H4 (cell line): Measurements from ENCODE around the gene CORO2B. TPM values are rescaled to one million over a fixed set of nuclear protein-coding genes. Genes with fewer than 3 reads are reported as not detected.
"Not testable (repeated sequence)": the region's sequence is repeated elsewhere in the genome, so short reads cannot be mapped to it uniquely, and the experiment has no call there.

Experiments used
- DNase-seq: peaks from one replicate; pipeline ENCODE4 v3.0.0-alpha.2; 2015; ENCODE audit warnings: low spot score
- total RNA-seq: library from RNA; depleted of rRNA; stranded (reverse); fragments of >200 nt; shearing (Covaris generic); gene quantifications from 2 replicates; pipeline ENCODE4 v1.2.3, GENCODE V29; 2014

CORO2B gene
- total RNA-seq, 1 experiment from 2014 or later: 0.64 TPM

DNA sequence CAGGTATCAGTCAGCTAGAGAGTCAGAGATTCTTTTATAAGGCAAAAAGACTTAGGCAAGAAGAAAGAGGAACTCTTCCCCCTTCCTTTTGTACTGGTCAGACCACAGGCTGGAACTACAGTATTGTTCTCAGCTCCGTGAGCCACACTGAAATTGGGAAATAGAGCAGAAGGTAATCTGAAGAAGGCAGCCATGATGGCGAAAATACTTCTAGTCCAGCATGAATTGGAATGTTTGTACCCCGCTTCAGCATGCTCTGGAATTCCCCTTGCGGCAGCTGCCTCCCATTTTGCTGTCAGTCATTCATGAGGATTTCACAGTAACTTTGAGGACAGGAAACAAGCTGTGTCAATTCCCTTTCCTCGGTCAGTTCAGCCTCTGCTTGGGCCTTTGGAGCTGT is 96.2 kb downstream of the CORO2B start:
- DNase-seq: no peak

DNA sequence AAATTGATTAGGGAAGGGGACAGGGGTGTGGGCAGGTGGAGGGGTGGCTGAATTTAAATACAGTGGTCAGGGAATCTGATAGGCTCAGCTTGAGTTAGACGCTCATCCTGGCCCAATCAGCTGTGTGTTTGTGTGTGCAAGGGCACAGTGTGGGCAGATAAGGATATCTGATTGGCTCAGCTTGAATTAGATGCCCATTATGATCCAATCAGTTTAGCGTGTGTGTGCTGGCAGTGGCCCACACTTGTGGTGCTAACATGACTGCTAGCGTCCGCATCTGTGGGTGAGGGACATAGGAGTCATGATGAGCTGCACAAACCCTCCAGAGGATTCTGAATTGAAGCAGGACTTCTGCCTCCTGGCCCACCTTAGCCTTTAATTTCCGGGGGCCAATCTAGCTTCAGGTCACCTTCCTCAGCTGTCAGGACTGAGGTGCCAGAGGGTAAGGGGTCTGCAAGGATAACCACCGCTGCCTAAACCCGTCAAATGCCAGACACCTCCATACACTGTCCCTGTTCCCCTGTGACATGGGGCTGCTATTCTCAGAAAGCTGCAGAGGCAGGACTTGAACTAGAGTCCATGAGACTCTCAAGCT is 97.3 kb downstream of the CORO2B start:
- DNase-seq: no peak

DNA sequence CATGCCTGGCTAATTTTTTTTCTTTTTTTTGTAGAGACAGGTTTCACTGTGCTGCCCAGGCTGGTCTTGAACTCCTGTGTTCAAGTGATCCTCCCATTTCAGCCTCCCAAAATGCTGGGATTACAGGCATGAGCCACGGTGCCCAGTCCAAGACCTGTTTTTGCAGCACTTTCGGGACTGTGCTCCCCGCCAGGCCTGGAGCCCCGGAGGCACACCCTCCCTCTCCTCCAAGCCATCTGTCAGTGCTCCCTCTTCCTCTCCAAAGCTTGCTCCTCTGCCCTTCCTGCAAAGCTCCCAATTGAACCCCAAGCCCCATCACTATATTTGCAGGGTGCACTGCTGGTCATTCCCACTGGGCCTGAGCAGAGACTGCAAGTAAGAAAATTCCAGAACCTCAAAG is 98.1 kb downstream of the CORO2B start:
- DNase-seq: no peak

DNA sequence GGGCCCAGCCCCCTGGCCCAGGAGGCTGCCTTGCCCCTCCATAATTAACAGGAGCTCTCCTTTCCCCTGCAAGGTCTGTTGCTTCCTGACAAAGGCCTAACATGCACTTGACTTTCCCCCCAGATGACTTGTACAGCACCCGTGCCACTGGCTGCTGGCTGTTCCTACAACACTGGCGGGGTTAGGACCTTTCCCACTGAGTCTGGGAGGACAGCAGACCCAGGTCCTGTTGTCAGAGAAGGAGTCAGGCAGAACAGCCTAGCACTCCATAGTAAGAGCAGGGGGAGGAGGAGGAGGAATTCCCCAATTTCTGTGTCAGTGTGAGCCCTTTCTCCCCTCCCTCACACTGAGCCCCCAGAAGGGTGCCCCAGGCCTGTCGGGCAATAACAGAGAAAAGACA is 99.2 kb downstream of the CORO2B start:
- no peak for DNase-seq

DNA sequence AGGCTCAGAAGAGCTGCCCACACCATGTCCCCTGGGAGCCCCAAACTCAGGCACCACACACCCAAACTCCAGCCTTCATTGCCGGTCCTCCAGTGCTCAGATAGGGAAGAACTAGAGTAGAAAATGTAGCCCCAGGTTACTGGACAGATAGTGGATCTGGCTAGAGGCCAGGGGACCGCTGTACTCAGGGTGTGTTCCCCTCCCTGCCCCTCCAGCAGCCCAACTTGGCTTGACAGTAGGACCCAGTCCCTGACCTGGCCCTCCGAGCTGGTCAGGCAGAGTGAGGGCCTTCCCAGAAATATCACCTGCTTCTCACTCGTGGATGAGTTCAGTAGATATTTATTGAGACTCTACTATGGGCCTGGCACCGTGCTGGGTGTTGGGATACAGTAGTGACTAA is 100.0 kb downstream of the CORO2B start:
- no peak for DNase-seq

DNA sequence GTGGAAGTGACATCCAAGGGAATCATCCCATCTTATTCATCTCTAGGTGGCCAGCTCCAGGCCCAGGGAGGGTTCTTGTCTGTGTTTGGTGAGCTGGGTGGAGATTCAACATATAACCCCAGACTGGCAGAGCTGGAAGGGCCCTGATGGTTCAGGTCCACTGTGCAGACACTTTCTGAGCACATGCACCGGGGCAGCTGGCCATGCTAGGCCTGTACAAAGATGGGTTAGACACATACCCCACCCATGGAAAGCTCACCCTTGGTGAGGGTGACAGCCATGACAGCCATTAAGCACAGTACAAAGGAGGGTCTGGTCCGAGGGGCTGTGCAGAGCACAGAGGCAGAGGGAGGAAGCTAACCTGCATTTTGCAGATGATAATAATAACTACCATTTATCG is 100.4 kb downstream of the CORO2B start:
- DNase-seq: no peak

DNA sequence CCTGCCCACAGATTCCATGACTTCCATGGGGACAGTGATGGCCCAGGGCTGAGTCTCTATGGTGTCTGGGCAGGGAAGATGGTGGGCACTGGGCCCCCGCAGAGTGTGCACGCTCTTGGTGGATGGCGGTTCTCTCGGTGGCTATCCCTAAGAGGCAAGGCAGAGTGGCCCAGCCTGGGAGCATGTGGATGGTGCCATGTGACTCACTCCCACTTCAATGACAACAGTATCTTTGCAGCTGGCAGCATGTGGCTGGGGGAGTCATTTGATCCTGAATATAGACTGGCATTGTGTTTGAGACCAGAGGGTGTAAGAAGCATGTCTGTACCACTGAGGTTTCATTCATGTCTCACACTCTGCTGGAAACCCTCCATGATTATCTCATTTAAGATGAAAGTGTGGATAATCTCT is 101.2 kb downstream of the CORO2B start:
- DNase-seq: no peak

DNA sequence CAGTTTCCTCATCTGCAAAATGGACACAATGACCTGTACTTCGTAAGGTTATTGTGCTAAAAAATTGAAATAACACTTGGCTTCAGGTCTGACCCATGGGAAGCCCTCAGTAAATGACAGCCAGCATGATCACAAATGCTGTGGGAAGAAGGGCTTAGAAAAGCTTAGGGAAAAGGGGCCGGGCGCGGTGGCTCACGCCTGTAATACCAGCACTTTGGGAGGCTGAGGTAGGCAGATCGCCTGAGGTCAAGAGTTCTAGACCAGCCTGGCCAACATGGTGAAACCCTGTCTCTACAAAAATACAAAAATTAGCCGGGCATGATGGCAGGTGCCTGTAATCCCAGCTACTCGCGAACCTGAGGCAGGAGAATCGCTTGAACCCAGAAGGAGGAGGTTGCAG is 102.0 kb downstream of the CORO2B start:
- not testable (repeated sequence) for DNase-seq

DNA sequence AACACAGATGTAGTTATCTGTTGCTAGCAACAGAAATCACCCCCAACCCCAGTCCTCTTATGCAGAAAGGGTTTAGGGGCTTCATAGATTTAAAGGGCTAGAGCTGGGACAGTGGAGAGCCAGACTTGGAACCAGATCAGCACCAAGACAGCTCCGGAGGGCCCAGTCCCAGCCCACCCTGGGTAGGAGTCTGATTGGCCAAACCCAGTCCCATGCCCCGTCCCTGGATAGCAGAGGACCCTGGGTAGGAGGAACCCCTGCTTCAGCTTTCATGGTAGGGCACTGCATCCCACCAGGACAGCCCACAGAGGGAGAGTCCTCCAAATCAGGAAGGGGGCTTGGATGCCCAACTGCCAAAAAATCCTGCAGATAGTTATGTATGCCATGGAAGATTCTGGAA is 103.0 kb downstream of the CORO2B start:
- DNase-seq: no peak

DNA sequence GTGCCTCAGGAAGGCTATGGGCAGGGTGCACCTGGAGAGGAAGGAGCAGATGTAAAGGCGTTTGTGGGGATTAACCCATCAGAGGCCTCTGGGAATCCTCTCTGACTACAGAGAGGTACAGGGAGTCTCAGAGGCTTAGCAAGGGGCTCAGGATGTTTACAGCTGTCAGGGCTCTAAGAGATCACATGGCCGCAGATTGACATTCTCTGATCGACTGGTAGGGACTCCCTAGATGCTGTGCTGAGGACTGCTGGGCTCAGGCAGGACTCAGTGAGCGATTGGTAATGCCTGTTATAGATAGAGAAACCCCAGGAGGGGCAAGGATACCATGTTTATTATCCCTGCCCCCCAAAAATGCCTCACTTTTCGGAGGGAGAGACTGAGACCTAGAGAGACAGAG is 103.5 kb downstream of the CORO2B start:
- no peak for DNase-seq

DNA sequence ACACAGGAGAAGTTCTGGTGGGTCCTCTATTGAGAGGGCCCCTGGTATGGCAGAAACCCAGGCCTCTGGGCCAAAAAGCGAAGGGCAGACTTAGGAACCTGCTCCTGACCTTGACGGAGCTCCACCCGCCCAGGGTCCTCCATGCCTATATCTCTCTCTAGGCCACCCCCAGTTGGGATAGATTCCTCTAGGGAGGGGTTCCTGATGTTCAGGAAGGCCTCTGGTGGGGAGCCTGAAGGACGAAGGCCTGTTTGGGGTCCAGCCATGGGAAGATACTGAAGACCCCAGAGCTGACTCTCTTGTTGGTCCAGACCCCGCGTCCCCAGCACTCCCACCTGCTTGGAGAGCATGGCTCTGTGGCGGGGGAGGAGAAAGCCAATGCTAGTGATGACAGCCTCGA is 104.2 kb downstream of the CORO2B start:
- DNase-seq: no peak

DNA sequence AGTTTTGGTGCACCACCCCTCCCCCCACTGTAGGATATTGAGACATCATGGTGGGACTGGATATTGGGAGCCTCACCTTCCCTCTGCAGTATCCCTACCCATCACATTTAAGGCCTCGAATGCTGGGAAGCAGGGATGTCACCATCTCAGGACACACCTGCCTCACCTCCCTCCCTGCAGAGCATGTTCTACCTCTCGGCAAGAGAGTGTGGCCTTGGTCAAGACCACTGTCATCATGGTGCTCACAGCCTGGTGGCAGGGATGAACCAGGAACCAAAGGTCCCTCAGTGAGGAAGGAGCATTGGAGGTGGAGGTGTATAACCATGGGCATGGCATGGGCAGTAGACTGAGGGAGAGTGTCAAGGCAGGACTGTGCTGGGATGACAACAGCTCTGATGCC is 104.8 kb downstream of the CORO2B start:
- DNase-seq: no peak

DNA sequence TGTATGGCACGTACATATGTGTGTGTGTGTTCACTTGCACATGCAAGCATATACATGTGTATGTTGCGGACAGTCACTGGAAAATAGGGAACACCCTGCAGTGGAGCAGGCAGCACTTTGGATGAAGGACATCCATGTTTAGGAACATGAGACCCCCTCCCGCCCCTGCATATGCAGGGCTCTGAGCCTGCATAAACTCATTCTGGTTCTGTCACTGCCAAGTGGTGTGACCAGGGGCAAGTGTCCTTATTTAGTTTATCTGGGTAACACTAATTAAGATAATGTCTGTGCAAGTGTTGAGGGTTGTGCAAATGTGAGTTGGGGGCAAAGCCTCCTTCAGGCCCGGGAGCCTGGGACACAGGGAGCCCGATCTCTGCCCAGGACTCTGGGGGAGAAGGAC is 105.7 kb downstream of the CORO2B start:
- no peak for DNase-seq

DNA sequence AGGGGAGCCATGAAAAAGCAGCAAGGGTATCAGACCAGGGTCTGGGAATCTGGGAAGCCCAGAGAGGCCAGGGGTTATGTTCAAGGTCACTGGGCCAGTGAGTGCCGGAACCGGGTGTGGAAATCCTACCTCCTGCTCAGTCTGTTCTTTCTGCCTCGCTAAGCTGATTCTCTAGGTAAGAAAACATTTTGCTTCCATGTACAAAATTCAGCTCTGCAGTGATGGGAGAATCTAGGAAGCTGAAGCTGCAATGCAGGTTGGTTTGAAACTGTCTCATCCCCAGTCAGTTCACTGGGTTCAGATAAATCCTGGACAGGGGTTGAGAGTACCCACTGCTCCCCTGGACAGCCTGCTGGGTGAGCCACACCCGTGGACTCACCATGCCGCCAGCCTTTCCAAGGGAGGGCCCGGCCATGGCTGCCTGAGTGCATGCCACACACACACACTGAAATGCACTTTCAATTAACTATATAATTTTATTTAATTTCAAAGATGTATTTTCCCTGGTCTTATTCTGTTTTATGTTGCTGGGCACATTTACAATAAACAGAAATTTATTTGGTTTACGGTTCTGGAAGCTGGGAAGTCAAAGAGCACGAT is 108.4 kb downstream of the CORO2B start:
- DNase-seq: no peak

DNA sequence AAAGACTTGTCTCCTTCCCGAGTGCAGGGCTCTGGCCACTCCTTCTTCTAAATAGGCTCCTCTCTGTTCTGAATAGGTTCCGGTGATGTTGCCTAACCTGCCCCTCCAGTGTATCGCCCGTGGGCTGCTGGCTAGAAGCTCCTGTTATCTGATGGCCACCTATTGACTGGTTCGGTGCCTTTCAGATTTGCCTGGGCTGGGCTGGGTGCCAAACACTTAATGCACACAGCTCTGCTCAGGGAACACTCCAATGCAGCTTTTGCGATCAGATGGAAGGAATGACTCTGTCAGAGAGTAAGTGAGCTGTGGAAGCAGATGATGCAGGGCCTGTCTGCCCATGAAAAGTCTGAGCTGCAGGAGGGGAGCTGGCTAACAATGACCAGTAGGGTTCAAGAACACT is 112.9 kb downstream of the CORO2B start:
- no peak for DNase-seq

DNA sequence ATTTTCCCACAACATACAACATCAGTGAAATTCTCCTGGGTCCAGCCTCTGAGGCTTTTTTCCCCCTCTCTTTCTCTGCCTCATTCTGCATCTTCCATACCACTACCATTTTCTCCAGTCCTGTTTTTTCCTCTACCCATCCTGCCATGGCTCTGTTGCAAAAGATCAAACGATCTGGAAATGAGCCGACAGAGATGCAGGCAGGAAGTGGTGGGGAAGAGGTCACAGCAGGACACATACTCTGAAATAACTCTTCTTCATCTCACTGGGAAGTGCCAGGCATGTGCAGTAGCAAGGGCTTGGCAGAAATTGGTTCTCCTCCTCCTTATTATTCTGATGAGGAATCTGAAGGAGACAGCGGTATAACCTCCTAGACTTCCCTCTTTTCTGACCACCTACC is 114.3 kb downstream of the CORO2B start:
- peak; percentile 27 for DNase-seq

DNA sequence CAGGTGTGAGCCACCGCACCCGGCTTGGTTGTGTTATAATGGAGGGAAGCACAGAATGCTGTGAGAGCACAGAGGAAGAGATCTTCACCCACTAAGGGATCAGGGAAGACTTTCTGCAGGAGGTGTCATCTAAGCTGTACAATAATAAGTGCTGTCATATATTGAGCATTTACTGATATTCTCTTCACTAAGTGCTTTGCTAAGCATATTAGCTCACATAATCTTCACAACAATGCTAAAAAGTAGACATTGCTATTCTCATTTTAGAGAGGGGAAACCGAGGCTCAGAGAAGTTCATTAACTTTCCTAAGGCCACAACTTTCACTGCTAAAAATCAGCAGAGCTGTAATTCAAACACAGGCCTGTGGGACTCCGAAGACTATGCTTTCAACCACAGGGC is 115.3 kb downstream of the CORO2B start:
- no peak for DNase-seq

DNA sequence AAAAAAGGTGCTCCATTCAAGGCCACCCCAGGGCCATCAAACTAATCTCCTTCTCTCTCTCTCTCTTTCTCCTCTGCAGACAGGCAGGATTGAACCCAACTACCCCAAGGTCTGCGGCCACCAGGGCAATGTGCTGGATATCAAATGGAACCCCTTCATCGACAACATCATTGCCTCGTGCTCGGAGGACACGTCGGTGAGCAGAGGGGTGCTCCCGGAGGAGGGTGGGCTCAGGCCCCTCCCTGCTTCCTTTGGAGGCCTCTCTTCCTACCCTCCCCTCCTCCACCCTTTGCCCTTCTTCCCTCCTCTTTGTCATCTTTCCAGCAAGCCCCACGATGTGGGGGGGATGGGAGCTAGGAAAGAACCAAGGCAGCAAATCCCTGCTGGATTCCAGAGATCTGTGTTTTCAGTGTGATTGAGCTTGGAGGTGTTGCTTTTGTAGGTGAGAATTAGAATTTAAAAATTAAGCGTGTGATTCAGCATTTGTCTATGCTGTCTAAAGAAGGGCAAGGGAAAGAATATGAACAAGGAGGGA is 116.3 kb downstream of the CORO2B start:
- DNase-seq: no peak

DNA sequence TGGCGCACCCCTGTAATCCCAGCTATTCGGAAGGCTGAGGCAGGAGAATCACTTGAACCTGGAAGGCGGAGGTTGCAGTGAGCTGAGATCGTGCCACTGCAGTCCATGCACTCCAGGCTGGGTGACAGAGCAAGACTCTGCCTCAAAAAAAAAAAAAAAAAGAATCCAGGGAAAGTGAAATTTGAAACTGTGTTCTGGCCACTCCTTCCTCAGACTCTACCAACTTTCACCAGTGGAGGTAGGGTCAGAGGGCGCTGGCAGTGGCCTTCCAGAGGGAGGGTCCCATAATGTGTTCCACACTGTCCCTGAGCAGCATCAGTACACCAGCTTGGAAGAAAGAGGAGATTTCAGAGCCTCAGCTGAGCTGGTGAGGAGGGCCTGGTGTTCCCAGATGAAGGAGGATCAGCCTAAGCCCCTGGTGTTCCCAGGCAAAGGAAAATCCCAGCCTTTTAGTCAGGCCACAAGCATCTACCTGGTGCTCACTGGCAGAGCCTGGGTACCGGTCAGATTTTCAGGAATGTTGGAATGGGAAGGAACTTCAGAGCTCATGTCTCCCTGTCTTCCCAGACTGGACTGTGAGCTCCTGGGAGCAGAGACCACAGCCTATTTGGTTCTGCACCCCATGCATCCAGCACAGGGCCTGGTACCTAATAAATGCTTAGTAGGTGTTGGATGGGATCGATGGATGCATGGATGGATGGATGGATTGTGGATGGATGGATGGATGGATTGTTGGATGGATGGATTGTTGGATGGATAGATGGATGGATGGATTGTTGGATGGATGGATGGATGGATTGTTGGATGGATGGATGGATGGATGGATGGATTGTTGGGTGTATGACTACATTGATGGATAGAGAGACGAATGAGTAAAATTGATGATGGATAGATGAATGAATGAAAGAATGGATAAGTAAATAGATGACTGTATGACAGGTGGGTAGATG is 117.9 kb downstream of the CORO2B start:
- DNase-seq: no peak

DNA sequence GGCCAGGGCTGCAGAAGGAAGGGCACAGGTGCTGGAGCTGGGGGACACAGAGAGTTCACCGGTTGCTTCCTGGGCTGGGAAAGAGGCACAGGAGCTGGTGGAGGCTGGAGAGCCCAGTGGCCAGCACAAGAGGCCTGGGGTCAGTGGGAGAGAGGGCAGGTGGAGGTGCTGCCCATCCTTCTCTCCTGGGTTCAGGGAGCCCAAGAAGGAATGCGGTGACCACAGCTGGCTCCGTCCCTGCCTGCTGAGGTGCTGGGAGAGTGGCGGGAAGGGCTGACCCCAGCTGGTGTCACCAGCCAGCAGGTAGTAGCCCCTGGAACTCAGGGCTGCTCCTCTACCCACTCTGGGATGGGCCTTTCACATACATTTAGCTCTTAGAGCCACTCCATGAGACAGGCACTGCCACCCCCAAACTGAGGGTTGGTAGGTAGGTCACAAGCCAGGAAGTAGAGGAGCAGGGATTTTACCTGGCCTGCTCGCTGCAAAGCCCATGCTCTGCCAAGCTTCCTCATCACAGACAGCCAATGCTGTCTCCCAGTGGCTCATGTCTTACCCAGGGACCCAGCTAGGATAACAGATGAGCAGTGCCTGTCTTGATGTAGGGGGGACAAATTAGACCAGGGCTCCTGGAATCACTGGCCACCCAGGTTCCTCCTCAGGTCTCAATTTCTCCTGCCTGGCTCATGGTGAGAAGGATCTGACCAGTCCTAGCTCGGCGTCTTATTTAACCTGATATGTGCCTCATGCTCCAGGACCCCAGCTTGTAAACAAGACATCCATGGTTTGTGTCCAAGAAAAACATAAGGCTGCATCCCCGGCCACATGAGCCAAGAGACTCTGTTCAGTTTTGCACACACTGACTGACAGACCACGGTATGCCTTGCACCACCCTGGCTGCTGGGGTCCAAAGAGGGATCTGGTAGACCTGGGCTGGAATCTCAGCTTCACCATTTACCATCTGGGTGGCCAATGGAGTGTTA is 119.2 kb downstream of the CORO2B start:
- no peak for DNase-seq

DNA sequence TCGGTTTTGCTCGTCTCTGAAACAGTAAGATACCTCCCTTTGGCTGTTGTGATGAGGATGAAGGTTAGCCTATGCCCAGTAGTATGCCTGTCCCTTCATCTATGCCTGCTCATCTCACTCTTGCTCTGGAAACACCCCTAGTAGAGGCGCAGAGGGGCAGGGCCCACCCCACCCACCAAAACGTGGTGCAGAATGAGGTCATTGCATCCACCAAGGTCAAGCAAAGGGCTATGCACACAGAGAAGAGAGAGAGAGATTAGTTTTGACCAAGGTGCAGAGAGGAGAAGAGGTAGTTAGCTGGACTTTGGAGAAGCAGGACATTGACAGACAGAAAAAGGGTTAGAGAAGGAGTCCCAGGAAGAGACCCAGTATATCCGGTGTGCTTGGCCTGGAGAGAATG is 119.9 kb downstream of the CORO2B start:
- no peak for DNase-seq
